ENCODE data around the gene FRY. TPM values are rescaled to one million over a fixed set of nuclear protein-coding genes. Genes with fewer than 3 reads are reported as not detected.

Gene FRY
- total and polyA plus RNA-seq, 4 donors: 6.2 to 31.2 (median 12.7) TPM

DNA sequence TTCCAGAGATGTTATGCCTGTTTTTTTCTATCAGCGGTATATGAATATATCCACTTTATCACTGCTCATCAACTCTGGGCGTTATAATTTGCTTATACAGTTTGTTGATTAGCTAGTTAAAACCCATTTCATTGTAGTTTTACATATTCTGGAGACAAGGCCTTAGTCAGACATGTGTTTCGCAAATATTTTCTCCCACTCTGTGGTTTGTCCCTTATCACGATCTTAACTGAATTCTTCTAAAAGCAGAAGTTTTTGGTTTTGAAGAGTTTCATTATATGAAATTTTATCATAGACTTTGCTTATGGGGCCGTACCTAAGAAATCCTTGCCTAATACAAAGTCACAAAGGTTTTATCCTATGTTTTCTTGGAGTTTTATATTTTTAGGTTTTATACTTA, 84.6 kb downstream of the FRY start:
- TF ChIP-seq HNF4A (conservative IDR thresholded peaks at IDR 0.05) (no peak), HNF4G (IDR thresholded peaks at IDR 0.05) (no peak), FOXA1 (IDR thresholded peaks at IDR 0.05) (no peak), YY1 (IDR thresholded peaks at IDR 0.05) (no peak)
- TF ChIP-seq, protein P1, sequence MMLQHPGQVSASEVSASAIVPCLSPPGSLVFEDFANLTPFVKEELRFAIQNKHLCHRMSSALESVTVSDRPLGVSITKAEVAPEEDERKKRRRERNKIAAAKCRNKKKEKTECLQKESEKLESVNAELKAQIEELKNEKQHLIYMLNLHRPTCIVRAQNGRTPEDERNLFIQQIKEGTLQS (IDR thresholded peaks at IDR 0.05): no peak
- TF ChIP-seq, protein P2, sequence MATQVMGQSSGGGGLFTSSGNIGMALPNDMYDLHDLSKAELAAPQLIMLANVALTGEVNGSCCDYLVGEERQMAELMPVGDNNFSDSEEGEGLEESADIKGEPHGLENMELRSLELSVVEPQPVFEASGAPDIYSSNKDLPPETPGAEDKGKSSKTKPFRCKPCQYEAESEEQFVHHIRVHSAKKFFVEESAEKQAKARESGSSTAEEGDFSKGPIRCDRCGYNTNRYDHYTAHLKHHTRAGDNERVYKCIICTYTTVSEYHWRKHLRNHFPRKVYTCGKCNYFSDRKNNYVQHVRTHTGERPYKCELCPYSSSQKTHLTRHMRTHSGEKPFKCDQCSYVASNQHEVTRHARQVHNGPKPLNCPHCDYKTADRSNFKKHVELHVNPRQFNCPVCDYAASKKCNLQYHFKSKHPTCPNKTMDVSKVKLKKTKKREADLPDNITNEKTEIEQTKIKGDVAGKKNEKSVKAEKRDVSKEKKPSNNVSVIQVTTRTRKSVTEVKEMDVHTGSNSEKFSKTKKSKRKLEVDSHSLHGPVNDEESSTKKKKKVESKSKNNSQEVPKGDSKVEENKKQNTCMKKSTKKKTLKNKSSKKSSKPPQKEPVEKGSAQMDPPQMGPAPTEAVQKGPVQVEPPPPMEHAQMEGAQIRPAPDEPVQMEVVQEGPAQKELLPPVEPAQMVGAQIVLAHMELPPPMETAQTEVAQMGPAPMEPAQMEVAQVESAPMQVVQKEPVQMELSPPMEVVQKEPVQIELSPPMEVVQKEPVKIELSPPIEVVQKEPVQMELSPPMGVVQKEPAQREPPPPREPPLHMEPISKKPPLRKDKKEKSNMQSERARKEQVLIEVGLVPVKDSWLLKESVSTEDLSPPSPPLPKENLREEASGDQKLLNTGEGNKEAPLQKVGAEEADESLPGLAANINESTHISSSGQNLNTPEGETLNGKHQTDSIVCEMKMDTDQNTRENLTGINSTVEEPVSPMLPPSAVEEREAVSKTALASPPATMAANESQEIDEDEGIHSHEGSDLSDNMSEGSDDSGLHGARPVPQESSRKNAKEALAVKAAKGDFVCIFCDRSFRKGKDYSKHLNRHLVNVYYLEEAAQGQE (IDR thresholded peaks at IDR 0.05): no peak
- TF ChIP-seq, protein P3, sequence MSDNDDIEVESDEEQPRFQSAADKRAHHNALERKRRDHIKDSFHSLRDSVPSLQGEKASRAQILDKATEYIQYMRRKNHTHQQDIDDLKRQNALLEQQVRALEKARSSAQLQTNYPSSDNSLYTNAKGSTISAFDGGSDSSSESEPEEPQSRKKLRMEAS (IDR thresholded peaks at IDR 0.05): no peak
- Histone ChIP-seq H3K9ac (ENCODE audit: low read depth in 1 of 2, low read length in 2 of 2) (no peak overlapping the region), H3K9me3 (ENCODE audit: control insufficient read depth in 4 of 4, low read length in 3 of 4) (no peaks in the 10 kb centered on the region), H3K36me3 (ENCODE audit: control insufficient read depth in 4 of 4, insufficient read depth in 3 of 4, low read depth in 1 of 4, low read length in 3 of 4) (peaks cover 0 to under 1% (median 0%) of the 10 kb centered on the region in 4 donors), H3K27me3 (ENCODE audit: control insufficient read depth in 4 of 4, insufficient read depth in 4 of 4, low read length in 3 of 4) (no peaks in the 10 kb centered on the region), H3K4me3 (ENCODE audit: low read depth in 1 of 3, low read length in 3 of 3) (no peak overlapping the region), H3K4me1 (ENCODE audit: control insufficient read depth in 4 of 4, insufficient read depth in 4 of 4, low read length in 3 of 4) (no peaks in the 10 kb centered on the region), H3K27ac (ENCODE audit: low read depth in 1 of 2, low read length in 2 of 2) (no peak overlapping the region)
- DNase-seq (ENCODE audit: low spot score): no peak
- 87% methylated on average over 5 of the region's 5 CpGs for WGBS

DNA sequence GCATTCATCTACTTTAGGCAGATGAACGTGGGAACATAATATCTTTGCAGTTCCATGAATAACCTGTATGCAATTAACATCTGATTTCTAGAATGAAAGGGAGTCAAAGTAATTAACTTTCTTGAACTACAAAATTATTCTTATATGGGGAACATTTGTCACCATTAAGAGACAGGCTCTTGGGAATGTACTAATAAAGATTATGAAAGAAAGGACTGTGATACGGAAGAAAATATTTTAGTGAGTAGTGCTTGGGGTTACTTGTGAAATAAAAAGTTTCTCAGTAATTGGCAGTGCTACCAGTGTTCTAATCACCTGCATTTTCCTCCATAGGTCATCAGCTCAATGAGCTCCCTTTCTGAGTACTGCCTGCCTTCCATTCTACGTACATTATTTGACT, 85.4 kb downstream of the FRY start:
- TF ChIP-seq, protein P1 (IDR thresholded peaks at IDR 0.05): no peak
- no peak for TF ChIP-seq JUND (IDR thresholded peaks at IDR 0.05)
- TF ChIP-seq FOXA2 (IDR thresholded peaks at IDR 0.05): no peak
- H3K9ac ChIP-seq (ENCODE audit: low read depth in 1 of 2, low read length in 2 of 2): no peak overlapping the region
- 94% methylated on average over 3 of the region's 3 CpGs for WGBS
- no peaks in the 10 kb centered on the region for H3K4me1 ChIP-seq (ENCODE audit: control insufficient read depth in 4 of 4, insufficient read depth in 4 of 4, low read length in 3 of 4)
- peaks cover 0 to 2% (median 0%) of the 10 kb centered on the region in 4 donors for H3K36me3 ChIP-seq (ENCODE audit: control insufficient read depth in 4 of 4, insufficient read depth in 3 of 4, low read depth in 1 of 4, low read length in 3 of 4)
- H3K9me3 ChIP-seq (ENCODE audit: control insufficient read depth in 4 of 4, low read length in 3 of 4): no peaks in the 10 kb centered on the region
- no peak for DNase-seq (ENCODE audit: low spot score)
- H3K27ac ChIP-seq (ENCODE audit: low read depth in 1 of 2, low read length in 2 of 2): no peak overlapping the region
- H3K27me3 ChIP-seq (ENCODE audit: control insufficient read depth in 4 of 4, insufficient read depth in 4 of 4, low read length in 3 of 4): no peaks in the 10 kb centered on the region
- no peak overlapping the region for H3K4me3 ChIP-seq (ENCODE audit: low read depth in 1 of 3, low read length in 3 of 3)

DNA sequence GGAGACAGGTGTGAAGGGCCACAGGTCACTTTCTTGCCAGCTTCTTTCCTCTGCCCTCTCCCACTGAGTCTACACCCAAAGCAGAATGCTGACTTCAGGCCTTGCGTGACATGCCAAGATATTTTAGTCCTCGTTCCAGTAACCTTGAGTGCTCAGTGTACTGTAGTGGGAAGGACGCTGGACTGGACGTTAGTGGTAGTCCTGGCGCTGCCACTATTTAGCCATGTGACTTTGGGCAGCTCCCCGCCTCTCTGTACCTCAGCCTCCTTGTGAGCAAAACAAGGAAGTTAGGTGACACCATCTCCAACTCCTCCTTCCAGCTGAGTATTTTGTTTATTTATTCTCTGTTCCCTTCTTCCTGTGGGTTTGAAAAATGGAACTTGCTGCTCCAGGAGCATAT, 86.1 kb downstream of the FRY start:
- H3K9me3 ChIP-seq (ENCODE audit: control insufficient read depth in 4 of 4, low read length in 3 of 4): no peaks in the 10 kb centered on the region
- H3K9ac ChIP-seq (ENCODE audit: low read depth in 1 of 2, low read length in 2 of 2): no peak overlapping the region
- WGBS: 85% methylated on average over 6 of the region's 6 CpGs
- peaks cover 0 to 2% (median 0%) of the 10 kb centered on the region in 4 donors for H3K36me3 ChIP-seq (ENCODE audit: control insufficient read depth in 4 of 4, insufficient read depth in 3 of 4, low read depth in 1 of 4, low read length in 3 of 4)
- no peaks in the 10 kb centered on the region for H3K4me1 ChIP-seq (ENCODE audit: control insufficient read depth in 4 of 4, insufficient read depth in 4 of 4, low read length in 3 of 4)
- H3K27ac ChIP-seq (ENCODE audit: low read depth in 1 of 2, low read length in 2 of 2): no peak overlapping the region
- no peak for DNase-seq (ENCODE audit: low spot score)
- H3K4me3 ChIP-seq (ENCODE audit: low read depth in 1 of 3, low read length in 3 of 3): no peak overlapping the region
- no peaks in the 10 kb centered on the region for H3K27me3 ChIP-seq (ENCODE audit: control insufficient read depth in 4 of 4, insufficient read depth in 4 of 4, low read length in 3 of 4)
- TF ChIP-seq, protein P2 (IDR thresholded peaks at IDR 0.05): no peak
- TF ChIP-seq HNF4A (conservative IDR thresholded peaks at IDR 0.05): no peak
- TF ChIP-seq JUND (IDR thresholded peaks at IDR 0.05): no peak
- TF ChIP-seq, protein P1 (IDR thresholded peaks at IDR 0.05): no peak
- TF ChIP-seq YY1 (IDR thresholded peaks at IDR 0.05): no peak
- TF ChIP-seq FOXA2 (IDR thresholded peaks at IDR 0.05): no peak
- TF ChIP-seq EGR1 (IDR thresholded peaks at IDR 0.05; ENCODE audit: low read depth in 2 of 2): no peak
- TF ChIP-seq RAD21 (IDR thresholded peaks at IDR 0.05): no peak
- no peak for TF ChIP-seq FOXA1 (IDR thresholded peaks at IDR 0.05)
- TF ChIP-seq TAF1 (conservative IDR thresholded peaks at IDR 0.05): no peak
- no peak for TF ChIP-seq NR2F2 (IDR thresholded peaks at IDR 0.05)
- no peak for TF ChIP-seq GABPA (IDR thresholded peaks at IDR 0.05 in 1 of 2, conservative IDR thresholded peaks at IDR 0.05 in 1 of 2)
- no peak for TF ChIP-seq HNF4G (IDR thresholded peaks at IDR 0.05)
- TF ChIP-seq RXRA (IDR thresholded peaks at IDR 0.05): no peak
- TF ChIP-seq, protein P4, sequence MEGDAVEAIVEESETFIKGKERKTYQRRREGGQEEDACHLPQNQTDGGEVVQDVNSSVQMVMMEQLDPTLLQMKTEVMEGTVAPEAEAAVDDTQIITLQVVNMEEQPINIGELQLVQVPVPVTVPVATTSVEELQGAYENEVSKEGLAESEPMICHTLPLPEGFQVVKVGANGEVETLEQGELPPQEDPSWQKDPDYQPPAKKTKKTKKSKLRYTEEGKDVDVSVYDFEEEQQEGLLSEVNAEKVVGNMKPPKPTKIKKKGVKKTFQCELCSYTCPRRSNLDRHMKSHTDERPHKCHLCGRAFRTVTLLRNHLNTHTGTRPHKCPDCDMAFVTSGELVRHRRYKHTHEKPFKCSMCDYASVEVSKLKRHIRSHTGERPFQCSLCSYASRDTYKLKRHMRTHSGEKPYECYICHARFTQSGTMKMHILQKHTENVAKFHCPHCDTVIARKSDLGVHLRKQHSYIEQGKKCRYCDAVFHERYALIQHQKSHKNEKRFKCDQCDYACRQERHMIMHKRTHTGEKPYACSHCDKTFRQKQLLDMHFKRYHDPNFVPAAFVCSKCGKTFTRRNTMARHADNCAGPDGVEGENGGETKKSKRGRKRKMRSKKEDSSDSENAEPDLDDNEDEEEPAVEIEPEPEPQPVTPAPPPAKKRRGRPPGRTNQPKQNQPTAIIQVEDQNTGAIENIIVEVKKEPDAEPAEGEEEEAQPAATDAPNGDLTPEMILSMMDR (IDR thresholded peaks at IDR 0.05; ENCODE audit: low read depth, low read length, missing input control): no peak
